Heart right ventricle (tissue), 16 donors: ENCODE measurements around the gene CDHR5. TPM values are rescaled to one million over a fixed set of nuclear protein-coding genes. Genes with fewer than 3 reads are reported as not detected.

Source experiments
- ATAC-seq, 8 donors: fragments of 200-7000 bp; cut with Tn5 transposase; one replicate each; pipeline ENCODE4 v1.9.1; 2020; ENCODE audit warnings: mild to moderate bottlenecking in 8 of 8, moderate library complexity in 8 of 8, moderate number of reproducible peaks in 1 of 8
- DNase-seq, 2 donors: peaks; one replicate each; pipeline ENCODE4 v3.0.0-alpha.2; 2020
- H3K27ac ChIP-seq, 10 donors: fragments of 200-600 bp; sonication (generic) in 2 of 10; one replicate each; pipeline versions ENCODE4 v1.5.0 to v1.8.0; 2020 to 2022; ENCODE audit warnings: mild to moderate bottlenecking in 3 of 10
- H3K27me3 ChIP-seq, 7 donors: fragments of 200-600 bp; one replicate each; pipeline ENCODE4 v1.8.0; 2021 to 2022; ENCODE audit warnings: mild to moderate bottlenecking in 2 of 7
- H3K36me3 ChIP-seq, 9 donors: fragments of 200-600 bp; sonication (generic) in 1 of 9; one replicate each; pipeline versions ENCODE4 v1.5.0 to v1.8.0; 2020 to 2022; ENCODE audit warnings: mild to moderate bottlenecking in 2 of 9
- H3K4me1 ChIP-seq, 9 donors: fragments of 200-600 bp; sonication (generic) in 1 of 9; one replicate each; pipeline versions ENCODE4 v1.5.0 to v1.8.0; 2020 to 2022; ENCODE audit warnings: mild to moderate bottlenecking in 4 of 9
- H3K4me3 ChIP-seq, 10 donors: fragments of 200-600 bp; sonication (generic) in 2 of 10; one replicate each; pipeline versions ENCODE4 v1.5.0 to v1.8.0; 2020 to 2022; ENCODE audit warnings: mild to moderate bottlenecking in 7 of 10, moderate library complexity in 2 of 10
- H3K9me3 ChIP-seq, 11 donors: fragments of 200-600 bp in 10 of 11; sonication (generic) in 2 of 11; one replicate each; pipeline versions ENCODE4 v1.5.0 to v1.8.0; 2013 to 2022; ENCODE audit warnings: mild to moderate bottlenecking in 2 of 11, control low read depth in 1 of 11, moderate library complexity in 1 of 11
- CTCF ChIP-seq, 9 donors: fragments of 200-600 bp; sonication (generic) in 2 of 9; IDR thresholded peaks; one replicate each; pipeline versions ENCODE4 v1.5.0 to v1.8.0; 2021 to 2022; ENCODE audit warnings: antibody characterized with exemption in 9 of 9, mild to moderate bottlenecking in 5 of 9, moderate library complexity in 1 of 9
- WGBS, 2 donors: extraction: QIAGEN DNeasy Blood & Tissue Kit; methylation state at CpG; one replicate each; pipeline ENCODE4 v1.1.7; 2013; ENCODE audit warnings: inconsistent platforms in 1 of 2; 5-methylcytosine and 5-hydroxymethylcytosine counted together
- intact Hi-C, 10 donors: fragments of 100-400 bp; cut with DNase I; formaldehyde crosslinking; loops; one replicate each; pipeline versions ENCODE4 v1.11.1 to v1.14.2; 2022
- long read RNA-seq, 3 donors: library from polyadenylated mRNA; unstranded; transcript quantifications; one replicate each; pipeline ENCODE4 v2.0.0, GENCODE V29; 2020 to 2021
- polyA plus RNA-seq, 2 donors: library from polyadenylated mRNA; stranded (reverse); fragments of 200-250 nt; gene quantifications; one replicate each; pipeline ENCODE4 v1.2.3, GENCODE V29; 2013
- total RNA-seq, 10 donors: library from RNA; stranded (reverse); fragmentation: NEBNext Ultra II Directional in 3 of 10; extraction: Animal tissue kit (Norgen Biotek cat#: 25700) in 3 of 10; gene quantifications; one replicate each; pipeline versions ENCODE4 v1.2.1 to v1.2.4, GENCODE V29; 2021 to 2023
- donor health status: Arrhythmogenic right ventricular cardiomyopathy.
- donor health status: ischemic (EF 13 %, LVEDD 7.1; RV severe dilation, severe dysfunction).
- donor health status: healthy with polysubstance abuse.
- donor health status: DM: no; HTN: yes; CAD: no.
- donor health status: DM: no; HTN: no; CAD: no.
- donor health status: ischemic (EF 25% LVEDD 6.9; RV normal size, moderate dysfunction).
- donor health status: ischemic (EF 25% LVEDD 5.7; RV mildly dilated, moderate dysfunction).
- donor health status: healthy.
- donor health status: DM: yes; HTN: yes; CAD: no.
- donor health status: Ischemic cardiomyopathy.
- donor health status: ischemic (EF 35%, LVEDD 5.7; RV mildly dilated, moderate dysfunction).
- donor health status: nonischemic (EF 11% LVEDD 7.7; RV severe dilation, severe dysfunction).
- donor health status: DM: yes; HTN: yes; CAD: no.
- donor health status: PGD.
- donor health status: ischemic (EF 29% LVEDD 5.4; RV normal size, mild dysfunction).
- donor health status: nonischemic (EF 23%, LVEDD 6.1; RV moderate dilation, normal function).

The CDHR5 gene
- total RNA-seq (not detected), polyA plus RNA-seq (not detected)
- long read RNA-seq, donor 1 = 0 reads
- long read RNA-seq, donor 2 = 0 reads
- long read RNA-seq, donor 3, partial matches to known transcripts = 0 of 1 reads
- long read RNA-seq, donor 3, other reads (novel, unspliced or antisense) = 1 of 1 reads

GRCh38 chr11:624705-625635 is at the start of gene CDHR5:
Gene CDHR5 (minus strand): TSS chr11:624955. CDS start chr11:624902, 53 bp downstream.
- H3K4me3 ChIP-seq = no peak within 1 kb of the TSS
- no peak for DNase-seq
- no peak for TF ChIP-seq CTCF (IDR thresholded peaks at IDR 0.05)
- no peaks in the 10 kb centered on the region for H3K9me3 ChIP-seq
- WGBS, 2 donors = 83 to 85% methylated on average over 33 of the region's 33 CpGs
- no peak within 1 kb of the TSS for H3K27ac ChIP-seq
- H3K27me3 ChIP-seq = peaks cover 0 to 39% (median 24%) of the 10 kb centered on the region in 7 donors
- intact Hi-C loops = loop anchor here in 1 of 10 donors (10.0 kb wide), 1 partner anchor 90 kb away; the partner anchor contains the start of genes HRAS and LRRC56
- ATAC-seq = peak in 1 of 8 donors; percentile 15
- H3K4me1 ChIP-seq = peaks cover 0 to 12% (median 4%) of the 10 kb centered on the region in 9 donors
- peaks cover 0 to 6% (median 0%) of the 10 kb centered on the region in 9 donors for H3K36me3 ChIP-seq

- no peak for ATAC-seq
- no peak for TF ChIP-seq CTCF (IDR thresholded peaks at IDR 0.05)
- Histone ChIP-seq H3K4me3 (no peak overlapping the region), H3K4me1 (no peaks in the 10 kb centered on the region), H3K27me3 (no peaks in the 10 kb centered on the region), H3K27ac (no peak overlapping the region), H3K36me3 (peaks cover 0 to 93% (median 23%) of the 10 kb centered on the region in 9 donors), H3K9me3 (no peaks in the 10 kb centered on the region)
- DNase-seq = no peak
- intact Hi-C loops = no loop called here
- WGBS, 2 donors = 91 to 95% methylated on average over 17 of the region's 17 CpGs
Measured at GRCh38 chr11:674406-674805, 49.7 kb upstream of the CDHR5 start.

- Histone ChIP-seq H3K27ac (no peak overlapping the region), H3K27me3 (no peaks in the 10 kb centered on the region), H3K36me3 (peaks cover 0 to 89% (median 22%) of the 10 kb centered on the region in 9 donors), H3K9me3 (no peaks in the 10 kb centered on the region), H3K4me3 (no peak overlapping the region), H3K4me1 (no peaks in the 10 kb centered on the region)
- intact Hi-C loops = no loop called here
- DNase-seq (no peak), ATAC-seq (no peak)
- 93 to 95% methylated on average over 8 of the region's 8 CpGs for WGBS, 2 donors
- TF ChIP-seq CTCF (IDR thresholded peaks at IDR 0.05) = no peak
Measured at GRCh38 chr11:673866-674265, 49.1 kb upstream of the CDHR5 start.

GRCh38 chr11:665704-666281 is 41.0 kb upstream of the CDHR5 start:
- H3K4me3 ChIP-seq = no peak overlapping the region
- TF ChIP-seq CTCF (IDR thresholded peaks at IDR 0.05) = no peak
- H3K4me1 ChIP-seq = peaks cover 0 to 23% (median 8%) of the 10 kb centered on the region in 9 donors
- intact Hi-C loops = loop anchor here in 1 of 10 donors (10.0 kb wide), 1 partner anchor 59 kb away; no protein-coding TSS in a partner anchor
- peak in 6 of 8 donors; percentile 66 to 81 (median 70) for ATAC-seq
- no peak for DNase-seq
- H3K36me3 ChIP-seq = peaks cover 0 to 75% (median 0%) of the 10 kb centered on the region in 9 donors
- no peaks in the 10 kb centered on the region for H3K9me3 ChIP-seq
- peak overlapping the region in 4 of 10 donors; percentile 10 to 52 (median 46) for H3K27ac ChIP-seq
- WGBS, 2 donors = 69 to 73% methylated on average over 11 of the region's 11 CpGs
- H3K27me3 ChIP-seq = no peaks in the 10 kb centered on the region
